T follicular helper cell (primary cell): Measurements from ENCODE around the gene TMTC3.

Experiments used
- DNase-seq: peaks from one replicate; pipeline ENCODE4 v3.0.0-alpha.2; 2020; ENCODE audit warnings: low read depth

Gene TMTC3

GRCh38 chr12:88227263-88227662, 85.2 kb downstream of the TMTC3 start:
- DNase-seq, result no peak

DNA sequence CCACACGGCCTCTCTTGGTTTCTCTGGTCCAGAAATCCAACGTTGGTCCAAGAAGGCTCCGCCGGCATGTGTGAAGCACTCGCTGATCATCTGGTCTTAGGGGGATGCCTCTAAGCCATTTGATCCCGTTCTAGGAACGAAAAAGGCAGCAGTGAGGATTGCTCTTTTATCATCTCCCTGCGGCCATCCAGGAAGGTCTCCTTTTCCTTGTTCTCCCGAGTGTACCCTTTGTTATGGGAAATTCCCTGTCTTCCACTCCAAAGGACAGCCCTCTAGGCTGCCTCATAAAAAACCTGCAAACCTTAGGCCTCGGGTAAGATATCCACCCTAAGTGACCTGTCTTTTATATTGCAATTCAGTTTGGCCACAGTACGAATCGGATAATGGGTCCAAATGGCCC, 85.8 kb downstream of the TMTC3 start:
- no peak for DNase-seq

- no peak for DNase-seq
Observed at GRCh38 chr12:88228720-88229119, 86.6 kb downstream of the TMTC3 start.

GRCh38 chr12:88230271-88230670, 88.2 kb downstream of the TMTC3 start:
- no peak for DNase-seq

GRCh38 chr12:88235183-88235833, 93.2 kb downstream of the TMTC3 start:
- DNase-seq, result no peak

GRCh38 chr12:88237954-88238353, 95.8 kb downstream of the TMTC3 start:
- no peak for DNase-seq

GRCh38 chr12:88238406-88238805, 96.3 kb downstream of the TMTC3 start:
- DNase-seq, result no peak

DNA sequence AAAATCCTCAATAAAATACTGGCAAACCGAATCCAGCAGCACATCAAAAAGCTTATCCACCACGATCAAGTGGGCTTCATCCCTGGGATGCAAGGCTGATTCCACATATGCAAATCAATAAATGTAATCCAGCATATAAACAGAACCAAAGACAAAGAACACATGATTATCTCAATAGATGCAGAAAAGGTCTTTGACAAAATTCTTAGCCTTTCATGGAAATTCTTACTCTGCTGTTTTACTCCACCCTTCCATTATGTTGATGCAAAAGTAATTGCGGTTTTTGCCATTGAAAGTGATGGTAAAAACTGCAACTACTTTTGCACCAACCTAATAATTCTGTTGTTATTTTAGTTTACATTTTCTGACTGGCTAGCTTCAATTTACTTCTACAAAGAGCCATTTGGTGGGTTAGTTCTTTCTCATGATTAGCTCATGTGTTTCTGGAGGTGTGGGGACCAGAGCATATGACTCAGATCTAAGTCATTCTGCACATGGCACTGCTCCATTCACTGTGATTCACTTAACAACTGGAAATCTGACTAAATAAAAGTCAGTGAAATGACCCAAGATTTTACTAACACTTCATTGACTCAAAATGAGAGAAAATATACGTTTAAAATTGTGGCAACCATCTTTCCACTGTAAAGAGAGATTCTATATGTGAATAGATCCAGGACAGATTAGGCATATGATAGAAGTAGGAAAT, 99.9 kb downstream of the TMTC3 start:
- DNase-seq, result no peak

- no peak for DNase-seq
Observed at GRCh38 chr12:88242571-88242925, 100.4 kb downstream of the TMTC3 start.

DNA sequence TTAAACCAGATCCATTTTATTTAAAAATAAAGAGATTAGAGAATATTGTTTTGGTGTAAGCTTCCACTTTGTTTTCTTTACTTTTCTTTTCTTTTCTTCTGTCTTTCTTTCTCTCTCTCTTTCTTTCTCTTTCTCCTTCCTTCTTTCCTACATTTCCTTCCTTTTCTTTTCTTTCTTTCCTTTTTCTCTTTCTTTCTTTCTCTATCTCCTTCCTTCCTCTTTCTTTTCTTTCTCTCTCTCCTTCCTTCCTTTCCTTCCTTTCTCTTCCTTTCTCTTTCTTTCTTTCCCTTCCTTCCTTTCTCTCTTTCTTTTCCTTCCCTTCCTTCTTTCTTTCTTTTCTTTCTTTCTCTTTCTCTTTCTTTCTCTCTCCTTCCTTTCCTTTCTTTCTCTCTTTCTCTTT, 100.8 kb downstream of the TMTC3 start:
- DNase-seq, result no peak

DNA sequence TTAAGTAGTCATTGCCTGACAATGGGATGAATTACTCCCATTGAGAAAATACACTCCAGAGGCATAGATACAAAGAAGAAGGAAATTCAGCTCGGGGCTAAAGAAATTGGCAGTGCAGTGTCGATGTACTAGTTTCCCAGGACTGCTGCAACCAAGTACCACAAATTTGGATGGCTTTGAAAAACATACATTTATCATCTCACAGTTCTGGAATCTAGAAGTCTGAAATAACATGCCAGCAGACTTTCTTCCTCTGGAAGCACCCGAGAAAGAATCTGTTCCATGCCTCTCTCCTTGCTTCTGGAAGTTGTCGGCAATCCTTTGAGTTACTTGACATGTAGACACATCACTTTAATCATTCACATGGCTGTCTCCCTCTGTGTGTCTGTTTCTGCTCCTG, 101.9 kb downstream of the TMTC3 start:
- DNase-seq, result no peak

DNA sequence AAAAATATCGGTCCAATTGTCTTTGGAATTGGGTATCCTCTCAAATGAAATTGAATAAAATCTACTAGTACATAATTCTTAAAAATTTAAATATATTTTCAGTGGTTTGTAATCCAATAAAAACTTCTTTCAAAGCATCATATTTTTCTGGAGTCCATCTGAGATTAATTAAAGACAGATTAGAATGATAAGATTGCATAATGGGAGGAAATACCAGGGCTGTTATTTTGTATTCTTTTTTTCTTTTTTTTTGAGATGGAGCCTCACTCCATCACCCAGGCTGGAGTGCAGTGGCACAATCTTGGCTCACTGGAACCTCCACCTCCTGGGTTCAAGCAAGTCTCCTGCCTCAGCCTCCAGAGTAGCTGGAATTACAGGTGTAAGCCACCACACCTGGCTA, 103.8 kb downstream of the TMTC3 start:
- no peak for DNase-seq

- no peak for DNase-seq
Observed at GRCh38 chr12:88247241-88247643, 105.1 kb downstream of the TMTC3 start.

DNA sequence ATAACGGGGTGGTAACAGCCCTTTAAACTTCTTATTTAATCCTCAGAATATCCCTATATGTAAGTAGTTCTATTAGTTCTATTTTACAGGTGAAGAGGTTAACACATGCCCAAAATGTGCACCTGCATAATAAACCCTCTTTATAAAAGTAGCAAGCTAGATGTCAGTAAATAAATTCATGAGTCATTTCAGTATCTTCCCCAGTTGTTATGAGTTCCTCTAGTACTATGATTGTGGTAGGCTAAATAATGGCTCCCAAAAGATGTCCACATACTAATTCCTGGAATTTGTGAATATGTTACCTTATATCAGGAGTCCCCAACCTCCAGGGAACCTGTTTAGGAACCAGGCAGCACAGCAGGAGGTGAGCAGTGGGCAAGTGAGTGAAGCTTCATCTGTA, 106.5 kb downstream of the TMTC3 start:
- no peak for DNase-seq
